HG03064 (cell line): ENCODE measurements around the gene DHODH.
A peak's percentile ranks its signal among the peaks of the same experiment; 100 is the strongest.
"Not testable (repeated sequence)": the region's sequence is repeated elsewhere in the genome, so short reads cannot be mapped to it uniquely, and the experiment has no call there.

ENCODE experiments used
- ATAC-seq: cut with Tn5 transposase; IDR thresholded peaks from one replicate; pipeline ENCODE4 v1.9.1; 2021; ENCODE audit warnings: low read depth; ENCODE audit not compliant: unreplicated experiment

Gene DHODH

GRCh38 chr16:72008424-72009216 lies at the start of gene DHODH:
Gene DHODH, plus strand, starts transcription at chr16:72008744. Its CDS starts 21 bp downstream, at chr16:72008765.
- peak; percentile 100 for ATAC-seq

GRCh38 chr16:71961066-71962039 lies 47.2 kb upstream of the DHODH start:
- ATAC-seq: peak; percentile 69

DNA sequence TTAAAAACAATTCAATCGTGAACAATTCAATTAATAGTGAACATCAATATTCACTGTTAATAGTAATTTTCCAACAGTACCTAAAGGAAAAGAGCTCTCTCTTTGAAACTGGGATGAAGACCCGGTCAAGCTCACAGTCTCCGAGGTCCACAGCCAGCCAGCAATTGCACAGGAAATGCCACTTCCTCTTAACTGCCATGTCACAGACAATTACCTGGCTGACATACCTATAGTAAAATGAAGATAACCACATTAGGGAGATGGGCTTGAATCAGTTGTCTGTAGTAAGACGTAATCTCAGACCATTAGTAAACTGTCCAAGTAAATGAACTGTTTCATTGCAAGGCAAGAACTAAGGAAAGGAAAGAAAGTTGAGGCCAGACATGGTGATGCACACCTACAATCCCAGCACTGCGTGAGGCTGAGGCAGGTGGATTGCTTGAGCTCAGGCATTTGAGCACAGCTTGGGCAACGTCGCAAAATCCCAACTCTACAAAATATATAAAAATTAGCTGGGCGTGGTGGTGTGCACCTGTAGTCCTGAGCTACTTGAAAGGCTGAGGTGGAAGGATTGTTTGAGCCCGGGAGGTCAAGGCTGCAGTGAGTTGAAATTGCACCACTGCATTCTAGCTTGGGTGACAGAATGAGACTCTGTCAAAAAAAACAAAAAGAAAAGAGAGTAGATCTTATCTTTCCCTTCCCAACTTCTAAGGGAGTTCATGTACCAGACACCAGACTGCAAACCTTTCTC lies 45.2 kb upstream of the DHODH start:
- no peak for ATAC-seq

- ATAC-seq: no peak
Observed at GRCh38 chr16:71965223-71965622, 43.3 kb upstream of the DHODH start.

- no peak for ATAC-seq
Observed at GRCh38 chr16:71966932-71967331, 41.6 kb upstream of the DHODH start.

DNA sequence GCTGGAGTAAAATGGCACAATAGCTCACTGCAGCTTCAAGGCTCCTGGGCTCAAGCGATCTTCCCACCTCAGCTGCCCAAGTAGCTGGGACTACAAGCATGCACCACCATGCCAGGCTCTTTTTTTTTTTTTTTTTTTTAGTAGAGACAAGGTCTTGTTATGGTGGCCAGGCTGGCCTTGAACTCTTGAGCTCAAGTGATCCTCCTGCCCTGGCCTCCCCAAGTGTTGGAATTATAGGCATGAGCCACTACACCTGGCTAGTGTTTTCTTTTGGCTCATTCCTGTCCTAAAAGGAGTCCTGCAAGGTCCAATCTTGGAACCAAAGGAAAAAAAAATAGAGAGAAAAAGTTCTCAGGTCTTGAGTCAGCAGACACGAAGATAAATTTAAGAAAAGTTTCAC lies 39.2 kb upstream of the DHODH start:
- no peak for ATAC-seq

GRCh38 chr16:71971571-71971970 lies 37.0 kb upstream of the DHODH start:
- ATAC-seq: no peak

GRCh38 chr16:71972356-71972755 lies 36.2 kb upstream of the DHODH start:
- ATAC-seq: no peak

GRCh38 chr16:71973001-71973400 lies 35.5 kb upstream of the DHODH start:
- no peak for ATAC-seq

DNA sequence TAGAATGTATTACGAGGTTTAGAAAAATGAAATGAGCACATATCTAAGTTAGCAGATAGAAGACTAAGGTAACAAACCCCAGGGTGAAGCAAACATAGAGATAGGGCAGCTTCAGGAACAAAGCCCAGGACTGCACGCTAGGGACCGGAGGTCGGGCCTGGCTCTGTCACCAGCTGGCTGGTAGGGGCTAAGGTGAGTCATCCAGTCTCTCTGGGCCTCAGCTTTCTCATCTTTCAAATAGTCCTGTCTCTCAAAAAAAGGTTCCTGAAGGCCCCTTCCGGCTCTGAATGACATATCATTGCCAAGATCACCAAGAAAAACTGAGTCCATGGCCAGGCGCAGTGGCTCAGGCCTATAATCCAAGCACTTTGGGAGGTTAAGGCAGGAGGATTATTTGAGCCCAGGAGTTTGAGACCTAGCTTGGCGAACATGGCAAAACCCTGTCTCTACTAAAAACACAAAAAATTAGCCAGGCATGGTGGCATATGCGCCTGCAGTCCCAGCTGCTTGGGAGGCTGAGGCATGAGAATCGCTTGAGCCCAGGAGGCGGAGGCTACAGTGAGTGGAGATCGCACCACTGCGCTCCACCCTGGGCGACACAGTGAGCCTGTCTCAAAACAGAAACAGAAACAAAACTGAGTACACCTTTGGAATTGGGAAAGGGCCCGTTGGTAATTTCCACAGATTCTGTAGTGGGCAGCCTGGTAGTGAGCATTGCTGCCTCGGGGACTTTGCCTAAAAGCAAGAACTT lies 34.3 kb upstream of the DHODH start:
- no peak for ATAC-seq

GRCh38 chr16:71985262-71985974 lies 23.1 kb upstream of the DHODH start:
- no peak for ATAC-seq

GRCh38 chr16:71986131-71986530 lies 22.4 kb upstream of the DHODH start:
- no peak for ATAC-seq

DNA sequence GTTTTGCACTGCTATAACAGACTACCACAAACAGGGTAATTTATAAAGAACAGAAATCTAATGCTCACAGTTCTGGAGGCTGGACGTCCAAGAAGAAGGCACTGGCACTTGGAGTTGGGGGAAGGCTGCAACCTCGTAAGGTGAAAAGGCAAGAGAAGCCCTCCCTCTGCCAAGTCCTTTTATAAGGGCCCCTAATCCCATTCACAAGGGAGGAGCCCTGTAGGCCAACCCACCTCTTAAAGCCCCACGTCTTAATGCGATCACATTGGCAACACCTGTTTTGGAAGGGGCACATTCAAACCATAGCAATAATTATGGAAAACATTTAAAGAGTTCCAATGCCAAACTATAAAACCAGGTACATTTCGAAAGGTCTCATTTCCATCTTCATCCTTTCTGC lies 13.5 kb upstream of the DHODH start:
- ATAC-seq: no peak

DNA sequence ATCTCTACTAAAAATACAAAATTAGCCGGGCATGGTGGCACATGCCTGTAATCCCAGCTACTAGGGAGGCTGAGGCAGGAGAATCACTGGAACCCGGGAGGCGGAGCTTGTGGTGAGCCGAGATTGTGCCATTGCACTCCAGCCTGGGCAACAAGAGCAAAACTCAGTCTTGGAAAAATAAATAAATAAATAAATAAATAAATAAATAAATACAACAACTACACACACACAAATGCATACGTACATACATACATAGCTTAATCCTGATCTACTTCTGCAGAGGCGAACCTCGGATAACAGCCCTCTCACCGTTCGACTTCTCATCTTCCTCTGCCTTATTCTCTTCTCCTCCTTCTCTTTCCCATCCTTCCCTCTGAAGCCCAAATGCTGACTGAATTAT lies 11.0 kb upstream of the DHODH start:
- not testable (repeated sequence) for ATAC-seq

GRCh38 chr16:72001180-72001874 lies 7.2 kb upstream of the DHODH start:
- no peak for ATAC-seq

DNA sequence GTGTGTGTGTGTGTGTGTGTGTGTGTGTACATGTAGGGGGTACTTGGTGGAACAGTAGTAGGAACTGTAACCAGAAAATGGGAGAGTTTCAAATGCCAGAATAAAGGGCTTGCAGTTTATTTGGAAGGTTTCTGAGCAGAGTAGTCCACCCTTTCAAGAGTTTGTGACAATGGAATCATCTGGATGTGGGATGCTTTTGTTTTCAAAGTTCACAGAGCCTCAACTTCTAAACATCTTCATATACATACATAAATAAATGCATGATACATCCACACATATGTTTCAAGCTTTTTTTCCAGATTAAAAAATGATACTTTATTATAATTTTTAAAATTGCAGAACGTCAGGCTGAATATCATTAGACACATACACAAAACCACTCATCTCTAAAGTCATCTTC lies 5.9 kb upstream of the DHODH start:
- no peak for ATAC-seq

GRCh38 chr16:72008065-72008423 lies 500 bp upstream of the DHODH start:
- not testable (repeated sequence) for ATAC-seq

GRCh38 chr16:72009779-72010178 lies 1.2 kb downstream of the DHODH start:
- ATAC-seq: no peak

DNA sequence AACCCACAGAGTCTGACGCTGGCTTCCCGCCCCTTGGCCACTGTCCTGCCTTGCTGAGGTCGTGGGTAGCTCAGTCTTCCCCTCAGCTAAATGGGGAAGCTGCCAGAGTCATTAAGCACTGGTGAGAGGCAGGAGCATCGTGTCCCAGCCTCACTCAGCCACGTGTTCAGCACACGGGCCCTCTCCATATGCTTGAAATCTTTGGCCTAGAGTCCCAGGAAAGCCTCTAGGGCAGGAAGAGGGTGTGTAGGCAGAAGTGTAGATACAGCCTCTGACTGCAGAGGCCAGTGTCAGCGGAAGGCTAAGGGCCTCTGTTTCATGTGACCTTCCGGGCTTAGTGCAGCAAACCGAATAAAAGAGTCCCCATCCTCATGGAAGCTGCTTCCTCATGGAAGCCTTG lies 4.1 kb downstream of the DHODH start:
- ATAC-seq: no peak
